A549 (cell line): ENCODE data around the gene TMEM106C. TPM values are rescaled to one million over a fixed set of nuclear protein-coding genes. Genes with fewer than 3 reads are reported as not detected.

ENCODE experiments used
- ATAC-seq, 2 experiments: fragments of 200-7000 bp in 1 of 2; fragments of >200 bp in 1 of 2; cut with Nextera tagmentation in 1 of 2; cut with Tn5 transposase in 1 of 2; 3 replicates each; pipeline versions ENCODE4 v1.8.0 to v1.9.1; 2018 to 2020; ENCODE audit warnings: mild to moderate bottlenecking in 1 of 2, moderate library complexity in 1 of 2
- CTCF ChIA-PET: fragments of 300-600 bp; sonication (Branson Sonifier 250); formaldehyde crosslinking; extraction: SDS; loops from one replicate; lab custom pipeline; 2021; ENCODE audit warnings: antibody characterized with exemption, inconsistent platforms; lab: Yijun Ruan, JAX
- POLR2A ChIA-PET: fragments of 350-600 bp; formaldehyde crosslinking; extraction: SDS; loops from one replicate; lab custom pipeline; 2021; ENCODE audit warnings: antibody characterized with exemption, inconsistent platforms; lab: Yijun Ruan, JAX
- DNase-seq, 2 experiments: peaks; one replicate each; pipeline versions ENCODE4 v3.0.0 to v3.0.0-alpha.2; 2011 to 2016; ENCODE audit warnings: low read depth in 1 of 2, low spot score in 1 of 2
- FAIRE-seq: peaks from 2 replicates; lab custom pipeline; 2011; peaks lifted over from hg19 to GRCh38; lab: Jason Lieb, UNC
- H3K27ac ChIP-seq, 2 experiments: fragments of >200 bp; sonication (Bioruptor Twin); formaldehyde crosslinking; 3 replicates each; pipeline ENCODE4 v1.5.1; 2016 to 2017
- H3K4me1 ChIP-seq: fragments of >200 bp; sonication (Bioruptor Twin); formaldehyde crosslinking; 3 replicates; pipeline ENCODE4 v1.6.1; 2016
- H3K4me2 ChIP-seq: fragments of >200 bp; sonication (Bioruptor Twin); formaldehyde crosslinking; 3 replicates; pipeline ENCODE4 v1.6.1; 2016
- H3K4me3 ChIP-seq: fragments of >200 bp; sonication (Bioruptor Twin); formaldehyde crosslinking; 3 replicates; pipeline ENCODE4 v1.5.1; 2016
- H3K9me3 ChIP-seq: fragments of >200 bp; sonication (Bioruptor Twin); formaldehyde crosslinking; 3 replicates; pipeline ENCODE4 v1.6.1; 2016
- ATOH8 ChIP-seq: fragments of 250-450 bp; sonication (Bioruptor Pico); IDR thresholded peaks from 2 replicates; pipeline ENCODE4 v1.5.0; 2020; ENCODE audit warnings: low read depth, mild to moderate bottlenecking, moderate library complexity
- BCL3 ChIP-seq: fragments of >200 bp; sonication (Bioruptor Twin); formaldehyde crosslinking; IDR thresholded peaks from 3 replicates; pipeline ENCODE4 v1.6.1; 2016
- BHLHE40 ChIP-seq: IDR thresholded peaks from 2 replicates; pipeline ENCODE4 v1.6.1; 2012; ENCODE audit warnings: low read depth, low read length, inconsistent platforms
- CEBPB ChIP-seq, 2 experiments: fragments of >200 bp in 1 of 2; sonication (Bioruptor Twin) in 1 of 2; formaldehyde crosslinking in 1 of 2; IDR thresholded peaks; 2 replicates each; pipeline ENCODE4 v1.6.1; 2012 to 2016
- CHD4 ChIP-seq: fragments of 200-600 bp; sonication (generic); IDR thresholded peaks from 2 replicates; pipeline ENCODE4 v1.6.1; 2016; ENCODE audit warnings: antibody characterized with exemption, mild to moderate bottlenecking, borderline replicate concordance
- CTCF ChIP-seq: fragments of >200 bp; sonication (Bioruptor Twin); formaldehyde crosslinking; IDR thresholded peaks from 3 replicates; pipeline ENCODE4 v1.5.1; 2016
- E2F6 ChIP-seq: IDR thresholded peaks from 2 replicates; pipeline ENCODE4 v1.6.1; 2012; ENCODE audit warnings: low read depth, borderline replicate concordance
- EHF ChIP-seq: fragments of 250-450 bp; sonication (Bioruptor Pico); IDR thresholded peaks from 2 replicates; pipeline ENCODE4 v1.5.0; 2020; ENCODE audit warnings: mild to moderate bottlenecking
- ESRRA ChIP-seq: fragments of 150-350 bp; IDR thresholded peaks from 2 replicates; pipeline ENCODE4 v1.6.1; 2014; ENCODE audit warnings: mild to moderate bottlenecking, low read length, borderline replicate concordance
- FOSB ChIP-seq: fragments of 250-450 bp; sonication (Bioruptor Pico); IDR thresholded peaks from 2 replicates; pipeline ENCODE4 v1.5.0; 2020; ENCODE audit warnings: mild to moderate bottlenecking, moderate library complexity
- GATA3 ChIP-seq: IDR thresholded peaks from 2 replicates; pipeline ENCODE4 v1.6.1; 2012; ENCODE audit warnings: borderline replicate concordance
- HDAC2 ChIP-seq: fragments of 200-600 bp; sonication (generic); IDR thresholded peaks from 2 replicates; pipeline ENCODE4 v1.6.1; 2016
- HEYL ChIP-seq: fragments of 250-450 bp; sonication (Bioruptor Pico); IDR thresholded peaks from 2 replicates; pipeline ENCODE4 v1.8.0; 2021; ENCODE audit warnings: mild to moderate bottlenecking, moderate library complexity
- HMGXB4 ChIP-seq: fragments of 250-450 bp; sonication (Bioruptor Pico); IDR thresholded peaks from 2 replicates; pipeline ENCODE4 v1.5.0; 2021; ENCODE audit warnings: mild to moderate bottlenecking, moderate library complexity, borderline replicate concordance
- MYC ChIP-seq: IDR thresholded peaks from 2 replicates; pipeline ENCODE4 v1.6.1; 2012; ENCODE audit warnings: mild to moderate bottlenecking, inconsistent platforms, low read length, improper control_type of control experiment, borderline replicate concordance
- NPAS2 ChIP-seq: fragments of 250-450 bp; sonication (Bioruptor Pico); IDR thresholded peaks from 2 replicates; pipeline ENCODE4 v1.8.0; 2022; ENCODE audit warnings: mild to moderate bottlenecking, moderate library complexity, borderline replicate concordance
- NR3C1 ChIP-seq: fragments of >200 bp; sonication (Bioruptor Twin); formaldehyde crosslinking; IDR thresholded peaks from 3 replicates; pipeline ENCODE4 v1.6.1; 2017
- PHF8 ChIP-seq: fragments of 200-600 bp; sonication (generic); IDR thresholded peaks from 2 replicates; pipeline ENCODE4 v1.6.1; 2016; ENCODE audit warnings: low read depth, mild to moderate bottlenecking, antibody characterized with exemption, moderate library complexity, borderline replicate concordance
- POLR2A ChIP-seq: IDR thresholded peaks from 2 replicates; pipeline ENCODE4 v1.6.1; 2012; ENCODE audit warnings: mild to moderate bottlenecking, low read length
- SMC3 ChIP-seq: fragments of >200 bp; sonication (Bioruptor Twin); formaldehyde crosslinking; IDR thresholded peaks from 3 replicates; pipeline ENCODE4 v1.6.1; 2018; ENCODE audit warnings: inconsistent platforms
- SREBF2 ChIP-seq: fragments of 450-650 bp; IDR thresholded peaks from 2 replicates; pipeline ENCODE4 v1.6.1; 2014; ENCODE audit warnings: mild to moderate bottlenecking, moderate library complexity
- TFCP2L1 ChIP-seq: fragments of 250-450 bp; sonication (Bioruptor Pico); IDR thresholded peaks from 2 replicates; pipeline ENCODE4 v1.5.0; 2021; ENCODE audit warnings: mild to moderate bottlenecking
- TP53 ChIP-seq: fragments of 250-450 bp; sonication (Bioruptor Pico); IDR thresholded peaks from 2 replicates; pipeline ENCODE4 v1.5.0; 2021; ENCODE audit warnings: mild to moderate bottlenecking, moderate library complexity
- ZFP36 ChIP-seq: fragments of 450-650 bp; IDR thresholded peaks from 2 replicates; pipeline ENCODE4 v1.6.1; 2014; ENCODE audit warnings: borderline replicate concordance; ENCODE audit not compliant: partially characterized antibody
- ZNF302 ChIP-seq: fragments of 250-450 bp; sonication (Bioruptor Pico); IDR thresholded peaks from 2 replicates; pipeline ENCODE4 v1.9.0; 2021; ENCODE audit warnings: inconsistent platforms, mild to moderate bottlenecking, moderate library complexity
- WGBS: methylation state at CpG from one replicate; pipeline ENCODE4 v1.1.6; 2017; ENCODE audit errors: missing lambda C conversion rate; 5-methylcytosine and 5-hydroxymethylcytosine counted together
- polyA plus RNA-seq, 4 experiments: library from polyadenylated mRNA; depleted of rRNA in 3 of 4; stranded (reverse); fragments of >200 nt; fragmentation: RNase III in 1 of 4; extraction: RNeasy Plus Mini Kit Qiagen cat#74134 plus additional on column Dnase treatment in 1 of 4; gene quantifications; 2 replicates in 3 of 4; 3 replicates in 1 of 4; pipeline ENCODE4 v1.2.3, GENCODE V29; 2011 to 2017

The TMEM106C gene
- polyA plus RNA-seq, 2 of the 4 experiments (the other 2 are of a cell fraction) = 166 to 236 TPM

- DNase-seq (no peak), ATAC-seq (no peak), FAIRE-seq (no peak)
- no peaks in the 10 kb centered on the region for H3K4me1 ChIP-seq
- WGBS = 64% methylated on average over 12 of the region's 12 CpGs
- no peak overlapping the region for H3K4me2 ChIP-seq
- ChIA-PET CTCF (interaction anchor here (1.3 to 2.4 kb wide), 3 partner anchors 9 to 14 kb away, joined by 5 to 10 read pairs (median 6); partner anchors contain the start of gene TMEM106C), POLR2A (no interaction called here)
- no peaks in the 10 kb centered on the region for H3K9me3 ChIP-seq
- H3K27ac ChIP-seq = no peak overlapping the region
- TF ChIP-seq BHLHE40 (no peak), POLR2A (no peak), MYC (no peak), ZFP36 (no peak), HMGXB4 (CRISPR knock-in tag) (no peak), TFCP2L1 (no peak), SREBF2 (no peak), ATOH8 (CRISPR knock-in tag) (no peak), CHD4 (no peak), CEBPB (IDR thresholded peaks at IDR 0.05) (no peak), HEYL (CRISPR knock-in tag) (no peak), ESRRA (no peak), NR3C1 (no peak), E2F6 (no peak), EHF (no peak), ZNF302 (CRISPR knock-in tag) (no peak), BCL3 (no peak)
- H3K4me3 ChIP-seq = no peak overlapping the region
These were observed 13.8 kb downstream of the TMEM106C start for GRCh38 chr12:47977046-47977771.

GRCh38 chr12:47977772-47978597 lies 14.6 kb downstream of the TMEM106C start:
- ChIA-PET POLR2A (no interaction called here), CTCF (interaction anchor here (1.0 to 2.7 kb wide), 6 partner anchors 15 to 140 kb away, joined by 3 to 10 read pairs (median 7); partner anchors contain the start of gene TMEM106C)
- H3K27ac ChIP-seq = no peak overlapping the region
- H3K4me3 ChIP-seq = no peak overlapping the region
- DNase-seq (no peak), FAIRE-seq (no peak), ATAC-seq (no peak)
- no peak overlapping the region for H3K4me2 ChIP-seq
- no peaks in the 10 kb centered on the region for H3K9me3 ChIP-seq
- 61% methylated on average over 17 of the region's 18 CpGs for WGBS
- H3K4me1 ChIP-seq = no peaks in the 10 kb centered on the region
- no peak for TF ChIP-seq BCL3
- no peak for TF ChIP-seq SREBF2
- no peak for TF ChIP-seq PHF8
- no peak for TF ChIP-seq EHF
- TF ChIP-seq GATA3 = no peak
- no peak for TF ChIP-seq CTCF
- no peak for TF ChIP-seq FOSB (CRISPR knock-in tag)
- no peak for TF ChIP-seq HDAC2
- TF ChIP-seq TP53 (CRISPR knock-in tag) = no peak
- no peak for TF ChIP-seq SMC3
- TF ChIP-seq HMGXB4 (CRISPR knock-in tag) = no peak
- no peak for TF ChIP-seq NPAS2 (CRISPR knock-in tag)
- TF ChIP-seq ESRRA = no peak
